GM18867 (cell line): ENCODE results near the gene PSMC2.
"Not testable (repeated sequence)": the region's sequence is repeated elsewhere in the genome, so short reads cannot be mapped to it uniquely, and the experiment has no call there.

Experiments used
- ATAC-seq: cut with Tn5 transposase; IDR thresholded peaks from one replicate; pipeline ENCODE4 v1.9.1; 2021; ENCODE audit warnings: mild to moderate bottlenecking, moderate library complexity; ENCODE audit not compliant: unreplicated experiment

The PSMC2 gene

GRCh38 chr7:103373866-103374643, 26.6 kb downstream of the PSMC2 start:
- no peak for ATAC-seq

- ATAC-seq = no peak
These were observed 32.0 kb downstream of the PSMC2 start for GRCh38 chr7:103379270-103379975.

GRCh38 chr7:103380395-103381191, 33.1 kb downstream of the PSMC2 start:
- no peak for ATAC-seq

DNA sequence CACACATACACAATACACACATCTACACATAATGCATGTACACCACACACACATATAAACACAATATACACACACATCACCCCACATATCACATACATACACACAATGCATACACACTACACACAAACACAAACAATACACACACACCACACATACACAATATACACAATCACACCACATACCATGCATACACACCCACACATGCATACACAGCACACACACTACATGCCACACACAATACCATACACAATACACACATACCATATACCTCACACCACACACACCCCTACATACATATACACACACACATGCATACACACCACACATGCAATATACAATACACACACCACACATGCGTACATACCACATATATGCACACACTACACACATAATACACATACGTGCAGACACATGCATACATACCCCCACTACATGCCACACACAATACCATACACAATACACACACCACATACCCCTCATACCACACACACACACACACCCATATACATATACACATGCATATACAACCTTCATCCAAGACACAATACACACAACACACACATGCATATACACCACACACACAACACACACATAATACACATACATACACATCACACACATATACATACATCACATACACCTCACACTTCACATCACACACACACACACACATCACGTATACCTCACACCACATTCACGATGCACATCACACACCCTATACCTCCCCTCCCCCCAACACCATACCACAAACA, 34.0 kb downstream of the PSMC2 start:
- no peak for ATAC-seq

- ATAC-seq = no peak
These were observed 34.6 kb downstream of the PSMC2 start for GRCh38 chr7:103382032-103382402.

GRCh38 chr7:103387242-103387641, 39.8 kb downstream of the PSMC2 start:
- peak; percentile 48 for ATAC-seq

DNA sequence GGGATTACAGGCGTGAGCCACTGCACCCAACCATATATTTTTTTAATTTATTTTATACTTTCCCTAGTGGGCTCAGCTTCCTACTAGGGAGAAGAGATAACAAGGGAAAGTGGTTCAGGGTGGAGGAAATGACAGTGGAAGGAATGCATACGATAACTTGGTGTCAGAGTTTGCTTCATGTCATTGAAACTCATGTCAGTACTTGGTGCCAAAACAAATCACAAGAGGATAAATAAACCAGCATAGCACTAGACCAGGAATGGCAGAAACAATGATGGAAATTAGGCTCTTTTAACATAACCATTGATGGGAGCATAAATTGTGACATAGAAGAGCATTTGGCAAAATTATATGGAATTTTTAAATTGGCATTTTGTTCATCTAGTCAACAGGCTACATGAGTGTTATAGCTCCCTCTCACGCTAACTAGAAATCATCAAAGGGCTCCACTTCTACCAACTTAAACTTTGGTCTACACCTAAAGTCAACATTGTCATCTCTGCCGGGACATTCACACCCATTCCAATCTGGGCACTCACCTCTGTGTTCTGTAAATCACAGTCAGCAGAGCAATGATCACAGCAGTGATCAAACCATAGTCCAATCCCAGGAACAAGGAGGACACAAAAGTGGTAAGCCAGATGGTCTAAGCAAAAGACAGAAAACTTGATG, 41.2 kb downstream of the PSMC2 start:
- no peak for ATAC-seq

- ATAC-seq = no peak
These were observed 41.8 kb downstream of the PSMC2 start for GRCh38 chr7:103389263-103389662.

- no peak for ATAC-seq
These were observed 43.7 kb downstream of the PSMC2 start for GRCh38 chr7:103391150-103391549.

DNA sequence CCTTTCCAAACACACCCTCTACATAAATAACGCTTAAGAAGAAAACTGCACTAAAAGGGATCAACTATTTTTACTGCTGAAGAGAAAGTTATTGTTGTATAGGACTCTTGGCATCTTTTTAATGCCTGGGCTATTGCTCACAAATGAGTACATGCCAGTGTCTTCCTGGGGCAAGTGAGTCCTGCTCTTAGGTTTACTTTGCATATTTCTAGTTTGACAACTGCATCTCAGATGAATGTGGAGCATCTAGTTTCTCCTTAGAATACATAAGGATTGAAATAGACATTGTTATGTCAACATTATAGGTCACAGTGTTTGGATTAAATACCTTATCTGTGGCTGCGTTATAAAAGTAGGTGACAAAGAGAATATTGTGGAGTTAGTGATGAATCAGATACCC, 44.5 kb downstream of the PSMC2 start:
- no peak for ATAC-seq

DNA sequence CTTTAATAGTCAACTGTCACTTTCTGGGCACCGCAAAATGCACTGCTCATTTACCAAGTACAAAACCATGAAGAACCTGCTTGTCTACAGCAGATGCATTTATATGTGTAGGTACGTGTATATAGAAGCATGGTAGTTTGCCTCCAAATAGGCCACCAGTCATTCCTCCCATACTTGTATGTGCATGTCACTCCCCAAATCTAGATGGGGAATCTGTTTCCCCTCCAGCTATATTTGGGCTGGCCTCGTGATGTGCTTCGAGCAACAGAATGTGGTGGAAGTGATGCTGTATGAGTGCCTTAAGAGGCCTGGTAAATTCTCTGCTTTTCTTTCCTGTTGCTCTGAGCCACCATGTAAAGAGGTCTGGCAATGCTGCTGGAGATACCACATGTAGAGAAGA, 47.1 kb downstream of the PSMC2 start:
- ATAC-seq = no peak

- no peak for ATAC-seq
These were observed 47.6 kb downstream of the PSMC2 start for GRCh38 chr7:103395071-103395470.

DNA sequence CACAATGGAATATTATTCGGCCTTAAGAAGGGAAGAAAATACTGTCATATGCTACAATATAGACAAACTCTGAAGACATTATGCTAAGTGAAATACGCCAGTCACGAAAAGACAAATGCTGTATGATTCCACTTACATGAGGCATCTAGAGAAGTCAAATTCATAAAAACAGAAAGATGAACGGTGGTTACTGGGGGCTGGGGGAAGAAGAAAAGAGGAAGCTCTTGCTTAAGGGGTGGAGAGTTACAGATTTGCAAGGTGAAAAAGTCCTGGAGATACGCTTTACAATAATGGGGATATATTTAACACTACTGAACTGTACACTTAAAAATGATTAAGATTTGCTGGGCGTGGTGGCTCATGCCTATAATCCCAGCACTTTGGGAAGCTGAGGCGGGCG, 49.0 kb downstream of the PSMC2 start:
- no peak for ATAC-seq

GRCh38 chr7:103398483-103399127, 51.2 kb downstream of the PSMC2 start:
- ATAC-seq = no peak

- not testable (repeated sequence) for ATAC-seq
These were observed 52.2 kb downstream of the PSMC2 start for GRCh38 chr7:103399687-103400086.

- ATAC-seq = not testable (repeated sequence)
These were observed 58.6 kb downstream of the PSMC2 start for GRCh38 chr7:103405789-103406613.

DNA sequence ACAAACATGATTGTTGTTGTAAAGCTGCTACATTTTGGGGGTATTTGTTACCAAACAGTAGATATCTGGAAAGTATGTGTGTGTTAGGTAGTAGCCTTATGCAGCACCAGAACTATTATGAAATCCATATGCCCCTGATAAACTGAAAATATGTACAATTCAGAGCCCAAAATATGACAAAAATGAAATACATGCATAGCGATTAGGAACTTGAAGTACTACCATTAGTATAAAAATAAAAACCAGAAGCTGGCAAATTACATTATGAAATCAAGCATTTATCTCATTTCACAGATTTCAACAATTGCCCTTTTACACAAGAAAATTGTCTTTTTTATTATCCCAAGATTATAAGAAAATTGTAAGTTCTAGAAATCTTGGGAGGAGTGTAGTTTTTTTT, 64.7 kb downstream of the PSMC2 start:
- ATAC-seq = no peak

DNA sequence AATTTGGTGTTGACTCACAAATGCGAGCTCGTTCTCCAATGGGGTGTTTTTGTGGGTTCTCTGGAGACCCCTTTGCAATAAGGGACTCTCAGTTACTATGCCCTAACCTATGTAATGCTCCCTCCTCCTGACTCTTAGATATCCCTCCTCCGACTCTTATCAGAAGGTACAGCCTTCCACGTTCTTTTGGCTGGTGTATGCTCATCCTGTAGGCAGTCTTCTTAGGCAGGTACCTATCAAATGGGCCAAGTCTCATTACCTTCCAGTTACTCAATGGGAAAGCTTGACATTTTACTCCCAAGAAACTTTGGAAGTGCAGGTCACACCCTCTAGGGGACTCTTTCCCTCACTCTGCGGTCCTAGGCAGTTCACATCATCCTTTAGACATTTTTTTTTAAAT, 66.0 kb downstream of the PSMC2 start:
- no peak for ATAC-seq

DNA sequence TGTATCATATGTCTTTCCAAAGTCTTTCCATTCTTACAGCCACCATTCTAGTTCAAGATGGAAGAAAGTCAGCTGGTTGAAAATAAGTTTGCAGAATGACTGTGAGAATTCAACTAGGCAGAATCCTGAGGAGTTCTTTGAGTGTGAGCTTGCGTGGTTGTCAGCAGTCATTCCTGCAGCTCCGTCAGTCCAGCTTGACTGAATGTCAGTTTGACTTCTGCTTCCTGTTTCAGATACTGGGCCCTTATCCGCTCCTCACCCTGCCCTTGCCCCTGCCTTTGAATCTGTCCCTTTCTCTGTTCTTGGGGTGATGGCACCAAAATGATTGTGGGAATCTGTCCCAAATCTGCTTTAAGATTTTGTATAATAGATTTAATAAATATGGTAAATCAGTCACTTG, 70.8 kb downstream of the PSMC2 start:
- no peak for ATAC-seq
